ENCODE data around the gene CERT1.

Gene CERT1

GRCh38 chr5:75482482-75482881, 28.9 kb downstream of the CERT1 start:
- DNase-seq (ENCODE audit: low spot score in 2 of 2) = no peak
- in situ Hi-C loops (cut with MboI; ENCODE audit: low sequenced_read_pairs) = no loop called here
- H3K4me1 ChIP-seq = peaks cover 6% of the 10 kb centered on the region
- H3K27me3 ChIP-seq (ENCODE audit: low read depth) = no peaks in the 10 kb centered on the region
- H3K36me3 ChIP-seq (replicated peaks) = no peaks in the 10 kb centered on the region
- peaks cover 3% of the 10 kb centered on the region; the same call in 1 of the 2 replicates for H3K9me3 ChIP-seq
- H3K4me3 ChIP-seq = no peak overlapping the region

GRCh38 chr5:75481024-75481423, 30.4 kb downstream of the CERT1 start:
- in situ Hi-C loops (cut with MboI; ENCODE audit: low sequenced_read_pairs) = no loop called here
- H3K36me3 ChIP-seq (replicated peaks) = no peaks in the 10 kb centered on the region
- no peaks in the 10 kb centered on the region for H3K9me3 ChIP-seq
- H3K27me3 ChIP-seq (ENCODE audit: low read depth) = no peaks in the 10 kb centered on the region
- no peak for DNase-seq (ENCODE audit: low spot score in 2 of 2)
- H3K4me1 ChIP-seq = peaks cover 11% of the 10 kb centered on the region
- no peak overlapping the region for H3K4me3 ChIP-seq

- H3K9me3 ChIP-seq = no peaks in the 10 kb centered on the region
- no peak for DNase-seq (ENCODE audit: low spot score in 2 of 2)
- H3K36me3 ChIP-seq (replicated peaks) = no peaks in the 10 kb centered on the region
- in situ Hi-C loops (cut with MboI; ENCODE audit: low sequenced_read_pairs) = no loop called here
- H3K4me1 ChIP-seq = peaks cover 13% of the 10 kb centered on the region
- H3K4me3 ChIP-seq = no peak overlapping the region
- H3K27me3 ChIP-seq (ENCODE audit: low read depth) = no peaks in the 10 kb centered on the region
Observed at GRCh38 chr5:75475364-75475763, 36.1 kb downstream of the CERT1 start.

- in situ Hi-C loops (cut with MboI; ENCODE audit: low sequenced_read_pairs) = no loop called here
- DNase-seq (ENCODE audit: low spot score in 2 of 2) = no peak
- H3K36me3 ChIP-seq (replicated peaks) = no peaks in the 10 kb centered on the region
- H3K4me1 ChIP-seq = peaks cover 13% of the 10 kb centered on the region
- peaks cover 4% of the 10 kb centered on the region; the same call in 1 of the 2 replicates for H3K9me3 ChIP-seq
- no peaks in the 10 kb centered on the region for H3K27me3 ChIP-seq (ENCODE audit: low read depth)
- H3K4me3 ChIP-seq = no peak overlapping the region
Observed at GRCh38 chr5:75473463-75473862, 38.0 kb downstream of the CERT1 start.

- DNase-seq (ENCODE audit: low spot score in 2 of 2) = no peak
- peaks cover 13% of the 10 kb centered on the region for H3K4me1 ChIP-seq
- H3K4me3 ChIP-seq = no peak overlapping the region
- H3K9me3 ChIP-seq = peaks cover 4% of the 10 kb centered on the region; the same call in 1 of the 2 replicates
- in situ Hi-C loops (cut with MboI; ENCODE audit: low sequenced_read_pairs) = no loop called here
- no peaks in the 10 kb centered on the region for H3K27me3 ChIP-seq (ENCODE audit: low read depth)
- H3K36me3 ChIP-seq (replicated peaks) = no peaks in the 10 kb centered on the region
Observed at GRCh38 chr5:75472973-75473372, 38.5 kb downstream of the CERT1 start.

- no peak for DNase-seq (ENCODE audit: low spot score in 2 of 2)
- no peaks in the 10 kb centered on the region for H3K27me3 ChIP-seq (ENCODE audit: low read depth)
- peaks cover 4% of the 10 kb centered on the region; the same call in 1 of the 2 replicates for H3K9me3 ChIP-seq
- peaks cover 10% of the 10 kb centered on the region for H3K4me1 ChIP-seq
- H3K36me3 ChIP-seq (replicated peaks) = no peaks in the 10 kb centered on the region
- in situ Hi-C loops (cut with MboI; ENCODE audit: low sequenced_read_pairs) = no loop called here
- H3K4me3 ChIP-seq = no peak overlapping the region
Observed at GRCh38 chr5:75471193-75471592, 40.2 kb downstream of the CERT1 start.

- H3K9me3 ChIP-seq = peaks cover 4% of the 10 kb centered on the region; the same call in 1 of the 2 replicates
- in situ Hi-C loops (cut with MboI; ENCODE audit: low sequenced_read_pairs) = no loop called here
- no peak for DNase-seq (ENCODE audit: low spot score in 2 of 2)
- H3K36me3 ChIP-seq (replicated peaks) = no peaks in the 10 kb centered on the region
- no peaks in the 10 kb centered on the region for H3K4me1 ChIP-seq
- H3K4me3 ChIP-seq = no peak overlapping the region
- no peaks in the 10 kb centered on the region for H3K27me3 ChIP-seq (ENCODE audit: low read depth)
Observed at GRCh38 chr5:75469017-75469416, 42.4 kb downstream of the CERT1 start.

- Histone ChIP-seq H3K36me3 (replicated peaks) (no peaks in the 10 kb centered on the region), H3K9me3 (peaks cover 4% of the 10 kb centered on the region; the same call in 1 of the 2 replicates), H3K4me1 (no peaks in the 10 kb centered on the region)
Observed at GRCh38 chr5:75468593-75468992, 42.8 kb downstream of the CERT1 start.

GRCh38 chr5:75466006-75466716, 45.3 kb downstream of the CERT1 start:
- Histone ChIP-seq H3K27me3 (ENCODE audit: low read depth) (no peaks in the 10 kb centered on the region), H3K4me3 (no peak overlapping the region), H3K36me3 (replicated peaks) (no peaks in the 10 kb centered on the region), H3K4me1 (no peaks in the 10 kb centered on the region), H3K9me3 (peaks cover 4% of the 10 kb centered on the region; the same call in 1 of the 2 replicates)
- in situ Hi-C loops (cut with MboI; ENCODE audit: low sequenced_read_pairs) = no loop called here
- DNase-seq (ENCODE audit: low spot score in 2 of 2) = no peak

More at GRCh38 chr5:75468593-75468992, 42.8 kb downstream of the CERT1 start:
- in situ Hi-C loops (cut with MboI; ENCODE audit: low sequenced_read_pairs) = no loop called here
- Histone ChIP-seq H3K27me3 (ENCODE audit: low read depth) (no peaks in the 10 kb centered on the region), H3K4me3 (no peak overlapping the region)
- no peak for DNase-seq (ENCODE audit: low spot score in 2 of 2)

- no peaks in the 10 kb centered on the region for H3K36me3 ChIP-seq (replicated peaks)
- no peak for DNase-seq (ENCODE audit: low spot score in 2 of 2)
- peaks cover 4% of the 10 kb centered on the region; the same call in 1 of the 2 replicates for H3K9me3 ChIP-seq
- no peaks in the 10 kb centered on the region for H3K4me1 ChIP-seq
- in situ Hi-C loops (cut with MboI; ENCODE audit: low sequenced_read_pairs) = no loop called here
- H3K4me3 ChIP-seq = no peak overlapping the region
- H3K27me3 ChIP-seq (ENCODE audit: low read depth) = no peaks in the 10 kb centered on the region
Observed at GRCh38 chr5:75465480-75465879, 45.9 kb downstream of the CERT1 start.

GRCh38 chr5:75463726-75464125, 47.7 kb downstream of the CERT1 start:
- Histone ChIP-seq H3K9me3 (0 out of 2 replicates have a peak, but pooled peaks cover under 1% of the 10 kb centered on the region), H3K4me3 (no peak overlapping the region), H3K4me1 (no peaks in the 10 kb centered on the region), H3K27me3 (ENCODE audit: low read depth) (no peaks in the 10 kb centered on the region), H3K36me3 (replicated peaks) (no peaks in the 10 kb centered on the region)
- DNase-seq (ENCODE audit: low spot score in 2 of 2) = no peak
- in situ Hi-C loops (cut with MboI; ENCODE audit: low sequenced_read_pairs) = no loop called here

GRCh38 chr5:75461679-75462078, 49.8 kb downstream of the CERT1 start:
- Histone ChIP-seq H3K4me3 (no peak overlapping the region), H3K27me3 (ENCODE audit: low read depth) (no peaks in the 10 kb centered on the region), H3K9me3 (no peaks in the 10 kb centered on the region), H3K4me1 (no peaks in the 10 kb centered on the region), H3K36me3 (replicated peaks) (no peaks in the 10 kb centered on the region)
- DNase-seq (ENCODE audit: low spot score in 2 of 2) = no peak
- in situ Hi-C loops (cut with MboI; ENCODE audit: low sequenced_read_pairs) = no loop called here

- H3K9me3 ChIP-seq = no peaks in the 10 kb centered on the region
- in situ Hi-C loops (cut with MboI; ENCODE audit: low sequenced_read_pairs) = no loop called here
- DNase-seq (ENCODE audit: low spot score in 2 of 2) = no peak
- no peak overlapping the region for H3K4me3 ChIP-seq
- no peaks in the 10 kb centered on the region for H3K36me3 ChIP-seq (replicated peaks)
- no peaks in the 10 kb centered on the region for H3K4me1 ChIP-seq
- no peaks in the 10 kb centered on the region for H3K27me3 ChIP-seq (ENCODE audit: low read depth)
Observed at GRCh38 chr5:75460942-75461610, 50.4 kb downstream of the CERT1 start.

- Histone ChIP-seq H3K4me1 (no peaks in the 10 kb centered on the region), H3K4me3 (no peak overlapping the region), H3K9me3 (no peaks in the 10 kb centered on the region), H3K36me3 (replicated peaks) (no peaks in the 10 kb centered on the region), H3K27me3 (ENCODE audit: low read depth) (no peaks in the 10 kb centered on the region)
- in situ Hi-C loops (cut with MboI; ENCODE audit: low sequenced_read_pairs) = no loop called here
- DNase-seq (ENCODE audit: low spot score in 2 of 2) = no peak
Observed at GRCh38 chr5:75460532-75460931, 50.9 kb downstream of the CERT1 start.
